ENCODE data around the gene CBFA2T3. TPM values are rescaled to one million over a fixed set of nuclear protein-coding genes. Genes with fewer than 3 reads are reported as not detected.
"Not testable (repeated sequence)": the region's sequence is repeated elsewhere in the genome, so short reads cannot be mapped to it uniquely, and the experiment has no call there.

Gene CBFA2T3
- total RNA-seq, 1 donor from 2014 or later: 0.82 TPM

DNA sequence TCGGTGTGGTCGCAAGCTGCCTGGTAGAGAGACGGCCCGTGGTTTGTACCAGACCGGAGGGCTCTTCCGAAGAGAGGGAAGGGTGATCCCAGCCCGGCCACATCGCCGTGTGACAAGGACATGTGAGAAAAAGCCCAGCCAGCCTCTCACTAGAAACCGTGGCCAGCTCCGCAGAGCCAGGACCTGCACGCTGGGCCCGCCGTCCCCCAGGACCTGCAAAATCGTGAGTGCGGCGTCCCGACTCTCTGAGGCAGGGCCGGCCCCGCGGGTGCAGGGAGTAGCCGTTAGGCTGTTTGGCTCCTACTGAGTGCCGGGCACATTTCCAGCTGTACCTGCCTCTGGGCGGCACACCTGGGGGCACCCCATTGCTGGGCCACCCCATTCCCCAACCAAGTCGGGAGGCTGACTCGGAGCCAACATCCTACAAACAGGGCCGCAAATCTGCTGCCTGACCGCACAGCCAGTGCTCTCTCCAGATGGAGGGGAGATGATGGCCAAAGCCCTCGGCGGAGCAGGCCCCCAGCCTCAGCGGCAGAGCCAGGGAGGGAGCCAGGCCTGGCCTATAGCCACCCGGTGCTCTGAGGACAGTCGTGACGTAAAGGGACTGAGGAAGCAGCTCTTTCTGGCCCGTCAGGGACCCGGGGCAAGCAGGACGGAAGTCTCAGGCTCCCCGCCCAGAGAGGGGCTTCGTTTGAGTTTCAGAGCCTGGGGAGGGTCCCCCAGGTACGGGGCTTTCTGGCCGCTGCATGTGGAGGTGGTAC lies 76.9 kb downstream of the CBFA2T3 start:
- DNase-seq (ENCODE audit: low spot score in 2 of 2): no peak
- FAIRE-seq: no peak

DNA sequence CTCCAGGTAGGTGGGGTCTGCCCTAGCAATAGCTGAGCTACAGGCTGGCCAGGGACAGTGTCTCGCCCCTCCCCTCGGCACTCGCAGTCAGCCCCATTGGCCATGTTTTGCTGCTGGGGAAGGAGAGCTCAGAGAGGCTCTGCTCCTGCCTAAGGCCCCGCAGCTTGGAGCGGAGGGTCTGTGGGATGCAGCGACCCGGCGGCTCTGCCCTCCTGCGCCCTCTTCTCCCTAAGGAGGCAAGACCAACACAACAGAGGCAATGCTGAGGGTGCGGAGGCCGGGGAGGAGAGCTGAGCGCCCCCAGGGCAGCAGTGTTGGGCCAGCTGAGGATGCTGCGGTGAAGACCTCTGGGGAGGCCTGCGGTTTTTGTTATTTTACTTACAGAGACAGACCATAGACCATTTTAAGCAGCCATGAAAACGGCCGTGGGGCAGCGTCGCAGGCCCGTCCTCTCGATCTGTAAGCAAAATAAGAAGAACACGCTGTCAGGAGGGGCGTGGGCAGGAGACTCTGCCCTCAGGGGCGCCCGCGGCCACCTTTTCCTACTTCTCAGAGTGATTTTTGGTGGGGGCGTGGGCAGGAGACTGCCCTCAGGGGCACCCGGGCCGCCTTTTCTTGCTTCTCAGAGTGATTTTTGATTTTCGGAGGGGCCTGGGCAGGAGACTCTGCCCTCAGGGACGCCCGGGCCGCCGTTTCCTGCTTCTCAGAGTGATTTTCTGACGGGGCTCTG lies 79.1 kb downstream of the CBFA2T3 start:
- DNase-seq (ENCODE audit: low spot score in 2 of 2) (no peak), FAIRE-seq (no peak)

DNA sequence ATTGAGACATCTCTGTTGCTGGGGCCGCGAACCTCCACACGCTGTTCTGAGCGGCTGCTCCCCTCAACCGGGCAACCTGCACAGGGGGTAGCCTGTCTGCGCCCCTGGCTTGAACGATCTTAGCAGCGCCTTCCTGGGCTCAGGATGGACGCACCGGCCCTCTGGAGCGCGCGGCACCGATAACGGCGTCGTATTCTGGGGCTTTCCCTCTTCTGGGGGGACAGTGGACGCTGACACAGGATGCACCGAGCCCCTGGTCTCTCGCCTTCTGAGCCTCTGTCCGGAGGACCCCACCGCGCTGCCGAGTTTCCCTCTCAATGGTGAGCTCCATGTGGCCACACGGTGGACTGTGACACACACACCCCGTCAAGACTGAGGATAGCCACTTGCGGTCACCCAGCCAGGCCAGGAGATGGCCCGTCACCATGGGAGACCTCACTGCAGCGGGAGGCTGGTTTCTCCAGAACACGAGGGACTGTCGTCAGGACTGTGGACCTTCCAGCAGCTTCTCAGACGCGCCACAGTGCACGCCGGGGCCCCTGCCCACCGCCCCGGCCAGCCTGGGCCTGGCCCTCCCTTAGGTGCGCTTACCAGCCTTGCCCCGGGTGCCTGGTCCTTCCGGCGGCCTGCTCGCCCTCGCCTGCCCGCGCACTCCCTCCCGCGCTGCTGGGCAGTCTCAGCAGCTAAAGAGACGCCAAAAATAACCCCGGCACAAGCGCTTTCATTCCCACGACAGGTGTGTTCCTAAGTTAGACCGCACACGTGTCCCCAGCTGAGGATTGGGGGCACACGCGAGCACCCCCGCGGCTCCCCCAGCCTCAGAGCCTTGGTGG lies 80.6 kb downstream of the CBFA2T3 start:
- FAIRE-seq: no peak
- DNase-seq (ENCODE audit: low spot score in 2 of 2): no peak

DNA sequence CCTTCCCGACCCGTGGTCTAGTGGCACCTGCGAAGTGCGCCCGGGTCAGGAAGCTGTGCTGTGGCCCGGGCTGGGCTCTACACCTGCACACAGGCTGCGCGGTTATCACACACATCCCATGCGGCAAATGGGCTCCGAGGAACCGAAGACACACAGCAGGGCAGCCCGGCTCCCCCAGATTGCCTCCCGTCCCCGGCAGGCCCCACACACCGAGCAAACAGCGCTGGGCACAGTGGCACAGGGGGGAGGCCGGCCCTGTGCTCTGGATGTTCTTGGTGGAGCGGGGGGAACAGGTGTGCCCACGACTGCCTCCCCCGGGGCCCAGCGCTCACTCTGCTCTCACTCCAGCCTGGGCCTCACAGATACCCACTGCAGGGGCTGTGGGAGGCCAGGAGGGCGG lies 81.7 kb downstream of the CBFA2T3 start:
- FAIRE-seq (no peak), DNase-seq (ENCODE audit: low spot score in 2 of 2) (no peak)

DNA sequence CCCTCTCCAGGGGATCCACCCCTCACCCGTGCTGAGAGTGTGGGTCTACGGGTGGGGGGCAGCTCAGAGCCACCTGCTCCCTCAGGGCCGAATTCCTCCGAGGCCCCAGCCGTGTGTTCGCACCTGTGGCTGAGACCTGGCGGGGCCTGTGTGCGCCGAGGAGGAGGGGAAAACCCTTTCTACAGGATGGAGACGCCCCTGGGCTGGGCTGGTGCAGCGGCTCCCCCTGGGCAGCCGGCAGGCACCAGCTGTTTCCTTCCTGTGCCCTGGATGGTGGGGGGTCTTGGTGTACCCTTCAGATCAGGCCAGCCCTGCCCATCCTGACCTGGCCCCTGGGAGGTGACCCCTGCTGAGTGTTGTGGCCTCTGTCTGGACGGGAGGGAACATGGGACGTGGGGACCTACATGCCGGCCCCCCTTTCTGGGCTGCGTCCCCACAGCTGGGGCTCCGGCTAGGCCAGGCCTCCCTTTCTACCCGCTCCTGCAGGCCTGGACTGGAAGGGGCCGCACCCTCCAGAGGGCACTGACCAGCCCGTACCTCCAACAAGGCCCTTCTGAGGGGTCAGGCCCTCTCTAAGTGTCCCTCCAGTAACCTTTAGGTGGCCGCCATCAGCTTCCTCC lies 82.2 kb downstream of the CBFA2T3 start:
- FAIRE-seq (no peak), DNase-seq (ENCODE audit: low spot score in 2 of 2) (no peak)

DNA sequence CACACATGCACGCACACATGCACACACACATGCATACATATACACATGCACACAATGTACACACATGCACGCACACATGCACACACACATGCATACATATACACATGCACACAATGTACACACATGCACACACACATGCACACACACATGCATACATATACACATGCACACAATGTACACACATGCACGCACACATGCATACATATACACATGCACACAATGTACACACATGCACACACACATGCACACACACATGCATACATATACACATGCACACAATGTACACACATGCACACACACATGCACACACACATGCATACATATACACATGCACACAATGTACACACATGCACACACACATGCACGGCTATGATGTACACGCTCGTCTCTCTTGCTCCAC lies 82.7 kb downstream of the CBFA2T3 start:
- DNase-seq (ENCODE audit: low spot score in 2 of 2); FAIRE-seq: not testable (repeated sequence)

DNA sequence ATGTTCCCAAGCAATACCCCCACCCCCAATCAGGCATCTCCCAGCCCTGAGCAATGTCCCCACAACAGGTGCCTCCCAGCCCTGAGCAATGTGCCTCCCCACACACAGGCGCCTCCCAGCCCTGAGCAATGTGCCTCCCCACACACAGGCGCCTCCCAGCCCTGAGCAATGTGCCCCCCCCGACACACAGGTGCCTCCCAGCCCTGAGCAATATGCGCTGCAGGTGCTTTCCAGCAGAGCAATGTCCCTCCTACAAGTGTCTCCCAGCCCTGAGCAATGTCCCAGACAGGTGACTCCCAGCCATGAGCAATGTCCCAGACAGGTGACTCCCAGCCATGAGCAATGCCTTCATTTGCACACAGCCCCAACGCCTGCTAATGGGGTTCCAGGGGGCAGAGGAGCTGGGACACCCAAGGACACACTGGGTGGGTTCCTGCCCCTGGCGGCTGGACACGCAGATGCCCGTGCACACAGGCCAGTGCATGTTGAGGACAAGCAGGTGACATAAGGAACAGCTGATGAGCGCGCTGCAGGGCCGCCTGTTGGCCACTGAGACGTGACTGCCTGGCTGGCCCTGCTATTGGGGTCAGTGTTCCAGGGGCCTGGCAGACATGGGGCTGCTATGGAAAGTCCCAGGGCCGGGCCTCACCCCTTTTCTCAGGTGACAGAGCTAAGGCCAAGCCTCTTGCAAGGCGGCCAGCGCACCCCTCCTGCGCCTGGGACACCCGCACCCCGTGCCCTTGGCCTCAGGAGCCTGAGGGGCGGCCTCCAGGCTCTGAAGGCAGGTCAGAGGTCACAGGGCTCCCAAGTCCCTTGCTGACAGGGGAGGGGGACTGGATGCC lies 83.7 kb downstream of the CBFA2T3 start:
- DNase-seq (ENCODE audit: low spot score in 2 of 2) (no peak), FAIRE-seq (no peak)

DNA sequence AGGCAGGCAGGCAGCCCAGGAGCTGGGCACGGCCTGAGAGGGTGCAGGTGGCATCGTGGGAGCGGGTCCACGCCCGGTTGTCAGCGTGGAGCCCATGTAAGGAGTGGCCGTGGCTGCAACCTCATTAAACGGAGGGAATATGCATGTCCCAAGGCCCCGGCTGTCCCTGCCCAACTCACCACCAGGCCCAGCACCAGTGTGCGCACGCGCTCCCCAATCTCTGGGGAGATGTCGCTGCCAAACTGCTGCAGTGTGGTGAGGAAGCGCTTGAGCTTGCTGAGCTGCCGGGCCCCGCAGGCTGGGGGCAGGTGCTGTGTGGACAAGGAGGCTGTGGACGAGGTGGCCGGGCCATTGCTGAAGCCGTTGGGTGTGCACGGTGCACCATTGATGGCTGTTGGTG lies 84.9 kb downstream of the CBFA2T3 start:
- FAIRE-seq (no peak), DNase-seq (ENCODE audit: low spot score in 2 of 2) (no peak)

DNA sequence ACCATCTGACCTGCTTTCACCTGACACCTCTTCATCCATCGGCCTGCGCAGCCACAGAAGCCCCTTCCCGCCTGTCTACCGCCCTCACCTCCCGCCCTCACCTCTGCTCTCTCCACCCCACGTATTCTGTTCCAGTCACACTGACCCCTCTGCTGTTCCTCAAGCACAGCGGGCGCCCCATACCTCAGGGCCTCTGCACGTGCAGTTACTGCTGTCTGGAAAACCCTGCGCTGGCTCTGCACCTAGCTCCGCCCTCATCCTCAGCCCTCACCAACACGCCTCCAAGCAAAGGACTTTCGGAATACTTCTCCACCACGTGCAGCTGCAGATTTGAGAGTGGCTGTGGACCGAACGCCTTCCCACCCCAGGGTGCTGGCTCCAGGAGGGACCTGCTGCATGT lies 85.9 kb downstream of the CBFA2T3 start:
- DNase-seq (ENCODE audit: low spot score in 2 of 2): no peak
- no peak for FAIRE-seq

DNA sequence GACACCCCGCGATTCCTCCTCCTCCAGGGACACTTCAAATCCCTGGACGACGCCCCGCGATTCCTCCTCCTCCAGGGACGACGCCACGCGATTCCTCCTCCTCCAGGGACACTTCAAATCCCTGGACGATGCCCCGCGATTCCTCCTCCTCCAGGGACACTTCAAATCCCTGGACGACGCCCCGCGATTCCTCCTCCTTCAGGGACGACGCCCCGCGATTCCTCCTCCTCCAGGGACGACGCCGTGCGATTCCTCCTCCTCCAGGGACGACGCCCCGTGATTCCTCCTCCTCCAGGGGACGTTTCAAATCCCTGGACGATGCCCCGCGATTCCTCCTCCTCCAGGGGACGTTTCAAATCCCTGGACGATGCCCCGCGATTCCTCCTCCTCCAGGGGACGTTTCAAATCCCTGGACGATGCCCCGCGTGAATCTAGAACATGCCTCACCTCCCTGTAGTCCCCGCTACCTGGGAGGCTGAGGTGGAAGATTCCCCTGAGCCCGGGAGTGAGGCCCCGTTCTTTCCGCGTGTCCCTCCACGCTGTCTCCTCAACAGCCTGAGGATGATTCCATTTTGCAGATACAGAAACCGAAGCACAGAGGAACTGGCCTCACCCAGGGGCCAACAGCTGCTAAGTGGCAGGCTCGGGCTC lies 87.2 kb downstream of the CBFA2T3 start:
- DNase-seq (ENCODE audit: low spot score in 2 of 2); FAIRE-seq: not testable (repeated sequence)

DNA sequence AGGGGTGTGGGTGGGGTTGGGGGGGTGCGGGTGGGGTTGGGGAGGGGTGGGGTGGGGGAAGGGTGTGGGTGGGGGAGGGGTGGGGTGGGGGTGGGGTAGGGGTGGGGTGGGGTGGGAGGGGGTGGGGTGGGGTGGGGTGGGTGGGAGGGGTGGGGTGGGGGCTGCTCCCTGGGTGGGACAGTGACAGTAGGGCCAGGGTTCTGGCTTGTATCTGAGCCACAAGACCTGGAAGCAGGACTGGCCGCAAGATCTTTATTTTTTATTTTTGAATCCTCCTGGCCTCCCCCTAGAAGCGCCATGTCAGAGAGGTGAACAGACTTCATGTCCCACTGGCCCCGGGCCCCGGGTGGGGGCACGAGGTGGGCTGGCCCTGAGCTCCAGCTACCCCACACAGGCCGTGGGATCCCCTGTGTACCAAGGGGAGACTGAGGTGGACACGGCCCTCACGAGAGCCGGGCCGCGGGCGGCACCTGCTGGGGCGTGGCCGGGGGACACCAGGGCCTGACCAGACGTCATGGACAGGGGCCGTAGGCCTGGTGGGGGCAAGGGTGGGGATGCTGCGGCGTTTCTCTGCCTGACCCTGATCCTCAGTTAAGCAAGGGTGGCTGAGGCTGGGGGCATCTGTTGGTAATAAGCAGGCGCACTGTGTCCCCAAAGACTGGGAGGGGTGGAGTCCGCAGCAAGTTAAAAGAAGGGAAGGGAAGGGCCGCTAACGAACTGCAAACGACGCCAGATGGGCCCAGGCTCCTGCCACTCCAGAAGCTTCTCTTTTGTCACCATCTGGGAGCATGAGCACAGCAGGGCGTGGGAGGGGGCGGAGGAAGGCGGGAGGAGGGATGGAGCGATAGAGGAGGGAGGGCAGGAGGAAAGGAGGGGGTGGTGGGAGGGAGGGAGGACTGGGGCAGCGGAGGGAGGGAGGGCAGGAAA lies 88.3 kb downstream of the CBFA2T3 start:
- FAIRE-seq (no peak), DNase-seq (ENCODE audit: low spot score in 2 of 2) (no peak)

DNA sequence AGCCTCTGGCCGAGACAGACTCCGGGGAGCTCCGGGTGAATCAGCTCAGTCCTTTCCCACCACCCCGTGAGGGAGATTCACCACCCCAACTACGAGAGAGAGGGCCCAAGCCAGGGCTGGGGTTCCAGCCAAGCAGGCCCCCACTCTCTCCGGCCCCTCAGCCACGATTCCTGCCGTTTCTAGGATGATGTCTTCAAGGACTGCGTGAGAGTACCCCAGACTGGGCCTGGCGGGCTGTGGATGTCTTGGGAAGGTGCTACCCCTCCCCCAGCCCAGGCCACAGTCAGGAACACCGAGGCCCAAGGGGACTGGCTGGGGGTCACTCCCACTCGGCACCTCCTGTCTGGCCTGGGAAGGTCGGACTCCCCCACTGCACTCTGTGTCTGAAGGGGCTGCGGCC lies 89.0 kb downstream of the CBFA2T3 start:
- DNase-seq (ENCODE audit: low spot score in 2 of 2): no peak
- no peak for FAIRE-seq

DNA sequence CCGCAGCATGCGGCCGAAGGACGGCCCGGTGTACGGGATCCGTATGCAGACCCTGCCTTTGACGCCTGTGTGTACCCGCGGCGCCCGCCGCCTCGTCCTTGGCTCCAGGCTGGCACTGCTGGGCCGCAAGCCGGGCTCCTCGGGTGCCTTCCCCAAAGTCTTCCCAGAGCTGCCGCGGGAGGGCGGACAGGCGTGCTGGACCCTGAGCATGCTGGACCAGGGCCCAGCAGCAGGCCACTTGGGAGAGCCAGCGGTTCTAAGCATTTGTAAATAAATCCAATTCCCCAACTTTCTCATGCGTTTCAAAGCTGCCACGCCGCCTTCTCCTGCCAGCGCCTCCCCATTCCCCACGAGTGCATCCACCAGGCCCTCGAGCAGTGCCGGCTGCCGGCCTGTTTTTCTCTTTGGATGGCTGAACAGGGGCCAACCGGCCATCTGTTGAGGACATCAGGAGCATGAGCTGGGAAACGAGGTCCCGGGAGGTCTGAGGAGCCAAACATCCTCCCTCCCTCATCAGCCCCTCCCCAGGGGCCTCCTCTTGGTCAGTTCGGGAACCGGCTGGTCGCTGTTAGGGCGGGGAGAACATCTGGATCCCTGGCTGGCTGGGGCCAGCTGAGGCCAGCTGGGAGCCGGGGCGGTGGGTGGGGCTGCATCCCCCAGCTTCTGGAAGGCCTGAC lies 90.0 kb downstream of the CBFA2T3 start:
- FAIRE-seq (no peak), DNase-seq (ENCODE audit: low spot score in 2 of 2) (no peak)

DNA sequence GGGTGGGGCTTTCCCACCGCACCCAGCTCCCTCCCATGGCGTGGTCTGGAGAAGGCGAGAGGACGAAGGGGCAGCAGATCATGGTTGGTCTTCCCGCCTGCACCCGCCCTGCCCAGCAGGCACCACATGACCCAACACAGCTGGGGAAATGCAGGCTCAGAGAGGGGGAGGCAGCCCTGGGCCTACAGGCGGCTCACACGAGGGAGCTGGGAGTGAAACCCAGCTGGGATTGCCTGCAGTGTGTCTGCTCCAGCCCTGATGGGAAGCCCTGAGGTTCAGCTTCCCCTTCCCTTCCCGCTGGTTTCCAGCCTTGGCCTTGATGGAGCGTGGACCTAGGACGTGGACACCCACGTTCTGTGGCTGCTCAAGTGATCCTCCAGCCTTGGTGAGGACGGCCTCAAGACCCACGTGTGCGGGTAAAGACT lies 90.6 kb downstream of the CBFA2T3 start:
- no peak for DNase-seq (ENCODE audit: low spot score in 2 of 2)
- no peak for FAIRE-seq

DNA sequence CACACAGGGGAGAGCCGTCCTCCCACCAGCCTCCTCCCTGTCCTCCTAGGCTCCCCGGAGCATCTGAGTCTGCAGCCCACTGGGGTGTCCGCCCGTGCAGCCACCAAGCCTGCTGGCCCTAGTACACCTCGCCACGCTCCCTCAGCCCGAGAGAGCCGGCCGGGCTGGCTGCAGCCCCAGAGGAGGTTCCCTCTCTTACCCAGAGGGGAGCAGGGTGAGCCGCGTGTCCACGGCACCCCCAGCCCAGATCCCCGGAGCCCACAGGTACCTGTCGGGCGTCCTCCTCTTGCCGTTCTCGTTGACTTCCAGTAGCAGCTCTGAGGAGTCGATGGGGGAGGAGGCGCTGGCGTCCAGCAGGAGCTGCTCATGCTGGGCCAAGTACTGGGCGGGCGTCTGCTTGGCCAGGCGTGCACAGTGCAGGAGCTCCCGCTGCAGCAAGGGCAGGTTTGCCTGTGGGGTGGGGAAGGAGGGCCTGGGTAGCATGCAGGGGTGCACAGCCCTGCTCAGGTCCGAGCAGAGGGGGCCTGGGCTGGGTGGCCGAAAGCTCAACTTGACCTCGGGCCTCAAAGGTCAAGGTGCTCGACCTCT lies 91.2 kb downstream of the CBFA2T3 start:
- FAIRE-seq (no peak), DNase-seq (ENCODE audit: low spot score in 2 of 2) (no peak)

DNA sequence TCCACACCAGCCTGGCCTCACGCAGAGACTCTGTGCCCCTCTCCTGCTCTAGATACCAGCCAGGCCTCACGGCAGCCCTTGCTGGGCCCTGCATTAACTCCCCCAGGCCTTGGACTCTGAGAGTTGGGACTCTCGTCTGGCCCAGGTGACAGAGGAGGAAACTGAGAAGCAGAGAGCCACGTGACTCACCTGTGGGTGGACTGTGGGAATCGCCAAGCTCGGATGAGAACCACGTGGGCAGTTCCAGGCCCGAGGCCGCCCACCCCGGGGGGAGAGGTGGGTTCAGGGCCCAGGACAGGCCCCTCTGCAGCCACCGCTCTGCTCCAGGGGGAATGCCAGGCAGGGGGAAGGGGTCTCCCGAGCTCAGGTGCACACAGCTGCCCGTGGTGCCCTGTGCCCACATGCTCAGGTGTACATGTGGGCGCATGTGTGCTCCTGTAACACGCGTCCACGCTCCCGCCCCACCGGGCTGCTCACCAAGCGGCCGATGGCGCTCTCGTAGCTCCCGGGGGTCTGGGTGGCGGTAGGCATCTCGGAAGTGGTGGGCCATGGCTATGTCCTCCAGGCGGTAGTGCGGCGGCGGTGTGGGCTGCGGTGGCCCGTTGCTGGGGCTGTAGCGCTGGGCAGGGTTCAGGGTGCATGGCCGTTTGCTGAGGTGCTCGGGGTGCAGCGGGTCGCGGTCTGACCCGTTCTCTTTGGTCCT lies 92.3 kb downstream of the CBFA2T3 start:
- DNase-seq (ENCODE audit: low spot score in 2 of 2) (no peak), FAIRE-seq (no peak)

DNA sequence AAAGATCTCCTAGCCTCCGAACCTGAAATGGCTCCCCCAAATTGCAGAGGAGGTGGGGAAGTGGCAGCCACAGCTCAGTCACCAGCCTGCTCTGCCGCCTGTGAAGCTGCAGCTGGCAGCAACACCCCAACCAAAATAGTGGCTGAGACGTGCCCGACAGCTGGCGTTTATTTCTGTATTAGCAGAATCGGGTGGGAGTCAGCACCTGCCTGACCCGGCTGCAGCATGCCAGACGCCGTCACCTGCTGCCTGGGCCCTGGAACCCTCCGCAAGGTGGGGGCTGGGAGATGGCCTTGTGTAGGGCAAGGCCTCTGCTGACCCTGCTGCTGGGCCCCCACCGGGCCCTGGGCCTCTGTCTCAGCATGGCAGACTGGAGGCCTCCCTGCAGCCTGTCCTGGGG lies 93.1 kb downstream of the CBFA2T3 start:
- DNase-seq (ENCODE audit: low spot score in 2 of 2): no peak
- FAIRE-seq: no peak

Data from frontal cortex (tissue), 4 donors.